PC-3 (cell line): Measurements from ENCODE around the gene SAP30L.

Experiments
- EZH2 ChIP-seq: fragments of 300-600 bp; sonication (generic); IDR thresholded peaks from one replicate; pipeline ENCODE4 v1.6.1; 2017; ENCODE audit warnings: antibody characterized with exemption, mild to moderate bottlenecking, low read length; ENCODE audit not compliant: unreplicated experiment
- EZH2phosphoT487 ChIP-seq: fragments of 300-600 bp; sonication (generic); IDR thresholded peaks from 2 replicates; pipeline ENCODE4 v1.6.1; 2018; ENCODE audit warnings: mild to moderate bottlenecking, antibody characterized with exemption, low read length, borderline replicate concordance
- TF ChIP-seq, protein P1 (sequence below): fragments of 300-600 bp; sonication (generic); conservative IDR thresholded peaks from 2 replicates; pipeline ENCODE4 v1.5.1; 2017; ENCODE audit warnings: antibody characterized with exemption, low read depth, mild to moderate bottlenecking, low read length

DNA sequence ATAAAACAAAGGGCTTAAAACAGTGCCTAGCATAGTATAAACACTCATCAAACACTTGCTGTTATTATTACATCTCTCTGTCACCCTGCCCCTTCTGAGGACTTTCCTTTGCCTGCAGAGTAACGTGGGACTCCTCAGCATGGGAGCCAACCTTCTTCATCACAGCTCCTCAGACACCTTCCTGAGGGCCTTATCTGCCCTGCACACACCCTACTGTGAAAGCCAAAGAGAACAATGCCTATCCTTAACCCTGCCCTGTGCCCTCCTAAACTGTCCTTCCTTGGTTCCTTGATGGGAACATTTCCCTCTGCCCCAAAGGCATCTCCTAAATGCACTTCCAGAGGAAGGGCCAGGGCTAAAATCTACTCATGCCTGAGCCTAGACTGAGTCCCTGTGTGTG, 52.8 kb downstream of the SAP30L start:
- TF ChIP-seq, protein P1, sequence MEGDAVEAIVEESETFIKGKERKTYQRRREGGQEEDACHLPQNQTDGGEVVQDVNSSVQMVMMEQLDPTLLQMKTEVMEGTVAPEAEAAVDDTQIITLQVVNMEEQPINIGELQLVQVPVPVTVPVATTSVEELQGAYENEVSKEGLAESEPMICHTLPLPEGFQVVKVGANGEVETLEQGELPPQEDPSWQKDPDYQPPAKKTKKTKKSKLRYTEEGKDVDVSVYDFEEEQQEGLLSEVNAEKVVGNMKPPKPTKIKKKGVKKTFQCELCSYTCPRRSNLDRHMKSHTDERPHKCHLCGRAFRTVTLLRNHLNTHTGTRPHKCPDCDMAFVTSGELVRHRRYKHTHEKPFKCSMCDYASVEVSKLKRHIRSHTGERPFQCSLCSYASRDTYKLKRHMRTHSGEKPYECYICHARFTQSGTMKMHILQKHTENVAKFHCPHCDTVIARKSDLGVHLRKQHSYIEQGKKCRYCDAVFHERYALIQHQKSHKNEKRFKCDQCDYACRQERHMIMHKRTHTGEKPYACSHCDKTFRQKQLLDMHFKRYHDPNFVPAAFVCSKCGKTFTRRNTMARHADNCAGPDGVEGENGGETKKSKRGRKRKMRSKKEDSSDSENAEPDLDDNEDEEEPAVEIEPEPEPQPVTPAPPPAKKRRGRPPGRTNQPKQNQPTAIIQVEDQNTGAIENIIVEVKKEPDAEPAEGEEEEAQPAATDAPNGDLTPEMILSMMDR: no peak
- TF ChIP-seq EZH2: no peak
- TF ChIP-seq EZH2phosphoT487: no peak
